Cardiac septum (tissue), 1 donor: ENCODE measurements around the gene TMEM98. TPM values are rescaled to one million over a fixed set of nuclear protein-coding genes. Genes with fewer than 3 reads are reported as not detected.
"Not testable (repeated sequence)": the region's sequence is repeated elsewhere in the genome, so short reads cannot be mapped to it uniquely, and the experiment has no call there.

Source experiments
- DNase-seq: peaks from one replicate; pipeline ENCODE4 v3.0.0-alpha.2; 2020; ENCODE audit warnings: low spot score
- intact Hi-C: fragments of 100-400 bp; cut with DNase I; formaldehyde crosslinking; loops from one replicate; pipeline ENCODE4 v1.14.0; 2022
- total RNA-seq: library from RNA; stranded (reverse); fragmentation: NEBNext Ultra II Directional; extraction: Animal tissue kit (Norgen Biotek cat#: 25700); gene quantifications from one replicate; pipeline ENCODE4 v1.2.1, GENCODE V29; 2021
- donor health status: DM: no; HTN: no; CAD: no.

The TMEM98 gene
- total RNA-seq, 1 donor from 2014 or later, result 12.9 TPM

DNA sequence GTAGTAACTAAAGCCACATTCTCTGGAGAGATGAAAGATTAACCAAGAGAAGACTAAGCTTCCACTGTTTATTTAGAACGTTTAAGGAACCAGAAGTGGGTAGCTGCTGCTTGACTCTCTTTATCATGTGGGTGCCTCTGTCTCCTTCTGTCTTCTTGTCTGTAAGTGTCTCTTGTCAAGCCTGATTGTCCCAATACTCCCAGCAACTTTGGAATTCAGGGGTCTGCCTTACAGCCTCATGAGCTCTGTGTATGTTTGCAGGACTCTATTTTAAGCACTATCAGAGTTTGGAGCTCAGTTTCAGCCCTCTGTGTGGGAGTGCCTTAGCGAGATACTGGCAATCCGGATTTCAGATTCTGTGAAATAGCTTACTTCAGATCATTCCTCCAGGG is 34.4 kb downstream of the TMEM98 start:
- intact Hi-C loops, result no loop called here

DNA sequence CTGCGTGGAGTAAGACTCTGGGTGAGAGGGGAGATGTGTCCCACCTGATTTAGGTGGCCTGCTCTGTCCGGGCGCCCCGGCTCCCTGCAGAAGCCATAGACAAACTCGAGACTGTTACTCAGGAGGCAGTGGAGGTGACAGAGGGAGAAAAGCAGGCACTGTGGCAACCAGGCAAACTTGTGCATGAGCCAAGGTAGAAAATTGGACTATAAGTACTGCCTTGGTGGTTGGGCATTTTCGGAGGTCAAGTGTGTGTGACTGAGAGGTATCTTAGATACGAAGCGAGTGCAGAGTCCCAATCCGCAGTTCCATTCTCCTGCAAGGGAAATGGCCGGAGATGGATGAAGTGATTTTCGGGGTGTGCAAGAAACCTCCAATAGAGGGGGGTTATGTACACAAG is 36.6 kb downstream of the TMEM98 start:
- DNase-seq, result no peak
- intact Hi-C loops, result no loop called here

More for the DNA sequence above, 34.4 kb downstream of the TMEM98 start:
- DNase-seq, result no peak

DNA sequence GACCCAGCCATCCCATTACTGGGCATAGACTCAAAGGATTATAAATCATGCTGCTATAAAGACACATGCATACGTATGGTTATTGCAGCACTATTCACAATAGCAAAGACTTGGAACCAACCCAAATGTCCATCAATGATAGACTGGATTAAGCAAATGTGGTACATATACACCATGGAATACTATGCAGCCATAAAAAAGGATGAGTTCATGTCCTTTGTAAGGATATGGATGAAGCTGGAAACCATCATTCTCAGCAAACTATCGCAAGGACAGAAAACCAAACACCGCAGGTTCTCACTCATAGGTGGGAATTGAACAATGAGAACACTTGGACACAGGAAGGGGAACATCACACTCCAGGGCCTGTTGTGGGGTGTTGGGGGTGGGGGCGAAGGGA is 41.3 kb downstream of the TMEM98 start:
- DNase-seq, intact Hi-C loops: not testable (repeated sequence)

DNA sequence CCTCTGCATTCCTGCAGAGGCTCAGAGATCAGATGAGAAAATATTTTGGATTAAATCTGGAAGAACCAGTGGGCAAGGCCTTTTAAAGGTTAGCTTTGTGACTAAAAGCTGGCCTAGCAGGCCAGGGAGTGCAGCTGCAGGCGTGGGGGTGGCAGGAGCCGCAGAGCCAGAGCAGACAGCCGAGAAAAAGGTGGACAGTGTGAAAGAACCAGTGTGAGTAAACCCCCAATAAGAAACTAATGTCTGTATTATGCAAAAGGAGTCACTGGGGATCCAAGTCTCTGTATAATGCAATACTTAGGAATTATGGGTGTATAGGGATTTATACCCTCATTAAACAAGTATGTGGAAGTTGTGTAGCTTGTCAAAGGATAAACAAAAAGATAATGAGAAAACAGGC is 42.3 kb downstream of the TMEM98 start:
- intact Hi-C loops, result no loop called here
- no peak for DNase-seq

DNA sequence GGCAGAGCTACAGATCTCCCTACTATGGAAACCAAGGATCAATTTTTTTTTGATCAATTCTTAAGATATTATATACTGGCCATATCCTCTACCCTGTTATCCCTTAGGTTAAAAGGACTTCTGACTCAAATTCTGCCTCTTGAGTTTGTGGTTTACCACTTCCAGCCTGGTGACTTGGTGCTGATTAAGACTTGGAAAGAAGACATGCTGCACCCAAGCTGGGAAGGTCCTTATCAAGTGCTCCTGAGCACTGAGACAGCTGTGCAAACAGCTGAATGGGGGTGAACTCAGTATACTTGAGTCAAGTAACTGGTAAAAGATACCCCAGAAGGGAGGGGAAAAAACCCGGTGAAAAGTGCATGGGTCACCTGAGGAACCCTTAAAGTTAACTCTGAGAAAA is 43.2 kb downstream of the TMEM98 start:
- DNase-seq, result no peak
- intact Hi-C loops, result no loop called here

DNA sequence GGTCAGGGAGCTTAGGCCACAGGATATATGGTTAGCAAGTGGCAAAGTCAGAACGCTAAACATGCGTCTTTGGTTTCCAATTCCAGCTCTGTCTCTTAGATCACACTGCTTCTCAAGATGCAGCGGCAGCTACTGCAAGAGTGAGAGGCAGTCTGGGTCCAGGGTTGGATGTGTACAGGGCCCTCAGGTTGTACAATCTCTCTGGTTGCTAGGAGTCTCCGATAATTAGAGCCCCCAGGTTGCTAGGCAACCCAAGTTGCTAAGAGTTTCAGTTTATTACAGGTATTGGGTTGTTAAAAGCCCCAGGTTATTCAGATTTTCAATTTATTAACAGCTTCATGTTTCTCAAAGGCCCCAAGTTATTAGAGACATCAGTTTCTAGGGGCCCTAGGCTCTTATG is 48.2 kb downstream of the TMEM98 start:
- intact Hi-C loops, result no loop called here
- no peak for DNase-seq

DNA sequence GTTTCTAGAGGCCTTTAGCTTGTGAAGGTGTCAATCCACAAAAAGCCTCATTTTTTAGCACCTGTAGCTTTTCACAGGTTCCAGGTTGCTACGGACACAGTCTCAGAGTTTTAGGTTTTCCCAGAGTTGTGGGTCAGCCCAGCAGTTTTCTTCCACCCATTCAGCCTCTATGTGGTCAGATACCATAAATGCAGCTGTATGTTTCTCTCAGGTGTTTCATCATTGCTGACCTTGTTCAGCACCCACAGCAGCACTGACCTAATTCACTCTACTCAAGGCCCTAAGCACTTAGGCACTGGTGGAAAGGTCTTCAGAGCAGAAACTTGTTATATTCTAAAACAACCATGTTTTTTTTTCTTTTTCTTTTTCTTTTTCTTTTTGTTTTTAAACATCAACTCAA is 48.7 kb downstream of the TMEM98 start:
- intact Hi-C loops, result no loop called here

DNA sequence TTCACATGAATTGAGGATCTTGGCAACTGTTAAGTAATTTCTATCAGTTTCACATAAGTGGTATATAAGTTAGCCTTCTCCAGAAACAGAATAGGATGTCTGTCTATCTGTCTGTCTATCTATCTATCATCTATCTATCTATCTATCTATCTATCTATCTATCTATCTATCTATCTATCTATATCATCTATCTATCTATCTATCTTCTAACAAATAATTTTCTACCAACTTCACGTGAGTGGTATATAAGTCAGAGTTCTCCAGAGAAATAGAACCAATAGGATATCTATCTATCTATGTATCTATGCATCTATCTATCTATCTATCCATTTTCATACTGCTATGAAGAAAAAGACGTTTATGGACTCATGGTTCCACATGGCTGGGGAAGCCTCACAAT is 52.3 kb downstream of the TMEM98 start:
- DNase-seq, result no peak
- intact Hi-C loops, result no loop called here

More for the DNA sequence above, 48.7 kb downstream of the TMEM98 start:
- DNase-seq, result no peak

DNA sequence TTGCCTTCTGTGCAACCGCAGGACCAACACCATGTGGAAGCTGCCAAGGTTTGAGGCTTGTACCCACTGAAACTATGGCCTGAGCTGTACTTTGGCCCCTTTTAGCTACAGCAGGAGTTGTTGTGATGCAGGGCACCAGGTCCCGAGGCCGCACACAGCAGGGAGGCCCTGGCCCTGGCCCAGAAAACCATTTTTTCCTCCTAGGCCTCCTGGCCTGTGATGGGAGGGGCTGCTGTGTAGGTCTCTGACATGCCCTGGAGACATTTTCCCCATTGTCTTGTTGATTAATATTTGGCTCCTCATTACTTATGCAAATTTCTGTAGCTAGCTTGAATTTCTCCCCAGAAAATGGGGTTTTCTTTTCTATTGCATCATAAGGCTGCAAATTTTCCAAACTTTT is 53.7 kb downstream of the TMEM98 start:
- DNase-seq, intact Hi-C loops: not testable (repeated sequence)

DNA sequence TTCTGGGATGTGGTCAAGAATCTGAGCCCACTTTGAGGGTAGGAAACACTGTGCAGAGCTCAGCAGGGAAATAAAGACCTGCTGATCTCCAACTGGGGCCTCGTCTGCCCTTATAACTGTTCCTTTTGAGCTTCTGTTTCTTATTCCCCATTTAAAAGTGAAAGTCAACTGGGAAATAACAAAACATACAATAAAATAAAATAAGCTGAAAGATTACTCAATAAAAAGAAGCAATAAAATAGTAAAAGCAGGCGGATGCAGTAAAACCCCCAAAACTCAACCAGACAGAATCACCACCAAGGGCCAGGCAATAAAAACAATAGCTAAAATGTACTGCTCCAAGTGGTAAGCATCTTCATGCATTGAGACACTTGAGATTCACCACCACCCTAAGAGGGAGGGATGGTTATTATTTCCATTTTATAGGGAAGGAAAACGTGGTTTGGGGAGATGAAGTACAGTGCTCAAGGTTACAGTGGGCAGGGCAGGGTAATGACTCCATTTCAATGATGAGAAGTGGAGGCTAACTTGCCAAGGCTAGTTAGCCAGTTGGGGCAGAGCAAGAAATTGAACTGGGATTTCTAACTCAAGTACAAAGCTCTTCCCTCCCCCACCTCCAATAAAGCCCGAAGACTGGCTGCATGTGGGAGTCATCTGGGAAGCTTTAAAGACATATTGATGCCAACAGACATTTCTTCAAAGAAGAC is 57.2 kb downstream of the TMEM98 start:
- intact Hi-C loops, result no loop called here
- no peak for DNase-seq

DNA sequence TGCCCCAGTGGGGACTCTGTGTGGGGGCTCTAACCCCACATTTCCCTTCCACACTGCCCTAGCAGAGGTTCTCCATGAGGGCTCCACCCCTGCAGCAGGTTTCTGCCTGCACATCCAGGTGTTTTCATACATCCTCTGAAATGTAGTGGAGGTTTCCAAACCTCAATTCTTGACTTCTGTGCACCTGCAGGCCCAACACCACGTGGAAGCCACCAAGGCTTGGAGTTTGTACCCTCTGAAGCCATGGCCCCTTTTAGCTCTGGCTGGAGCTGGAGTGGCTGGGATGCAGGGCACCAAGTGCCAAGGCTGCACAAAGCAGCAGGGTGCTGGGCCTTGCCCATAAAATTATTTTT is 59.5 kb downstream of the TMEM98 start:
- intact Hi-C loops, DNase-seq: not testable (repeated sequence)

DNA sequence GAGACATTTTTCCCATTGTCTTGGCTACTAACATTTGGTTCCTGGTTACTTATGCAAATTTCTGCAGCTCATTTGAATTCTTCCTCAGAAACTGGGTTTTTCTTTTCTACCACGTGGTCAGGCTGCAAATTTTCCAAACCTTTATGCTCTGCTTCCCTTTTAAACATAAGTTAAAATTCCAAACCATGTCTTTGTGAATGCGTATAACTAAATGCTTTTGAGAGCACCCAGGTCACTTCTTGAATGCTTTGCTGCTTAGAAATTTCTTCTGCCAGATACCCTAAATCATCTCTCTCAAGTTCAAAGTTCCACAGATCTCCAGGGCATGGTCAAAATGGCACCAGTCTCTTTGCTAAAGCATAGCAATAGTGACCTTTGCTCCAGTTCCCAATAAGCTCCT is 59.9 kb downstream of the TMEM98 start:
- DNase-seq, intact Hi-C loops: not testable (repeated sequence)

DNA sequence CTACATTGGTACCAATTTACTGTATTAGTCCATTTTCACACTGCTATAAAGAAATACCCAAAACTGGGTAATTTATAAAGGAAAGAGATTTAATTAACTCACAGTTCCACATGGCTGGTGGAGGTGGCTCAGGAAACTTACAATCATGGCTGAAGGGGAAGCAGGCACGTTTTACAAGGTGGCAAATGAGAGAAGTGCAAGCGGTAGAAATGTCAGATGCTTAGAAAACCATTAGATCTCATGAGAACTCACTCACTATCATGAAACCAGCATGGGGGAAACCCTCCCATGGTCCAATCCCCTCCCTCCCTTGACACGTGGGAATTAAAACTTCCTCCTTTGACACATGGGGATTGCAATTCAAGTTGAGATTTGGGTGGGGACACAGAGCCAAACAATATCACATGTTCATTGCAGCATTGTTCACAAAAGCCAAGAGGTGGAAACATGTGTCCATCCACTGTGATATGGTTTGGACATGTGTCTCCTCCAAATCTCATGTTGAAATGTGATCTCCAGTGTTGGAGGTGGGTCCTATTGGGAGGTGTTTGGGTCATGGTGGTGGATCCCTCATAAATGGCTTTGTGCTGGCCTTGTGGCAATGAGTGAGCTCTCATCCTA is 60.6 kb downstream of the TMEM98 start:
- intact Hi-C loops, result no loop called here
- no peak for DNase-seq

DNA sequence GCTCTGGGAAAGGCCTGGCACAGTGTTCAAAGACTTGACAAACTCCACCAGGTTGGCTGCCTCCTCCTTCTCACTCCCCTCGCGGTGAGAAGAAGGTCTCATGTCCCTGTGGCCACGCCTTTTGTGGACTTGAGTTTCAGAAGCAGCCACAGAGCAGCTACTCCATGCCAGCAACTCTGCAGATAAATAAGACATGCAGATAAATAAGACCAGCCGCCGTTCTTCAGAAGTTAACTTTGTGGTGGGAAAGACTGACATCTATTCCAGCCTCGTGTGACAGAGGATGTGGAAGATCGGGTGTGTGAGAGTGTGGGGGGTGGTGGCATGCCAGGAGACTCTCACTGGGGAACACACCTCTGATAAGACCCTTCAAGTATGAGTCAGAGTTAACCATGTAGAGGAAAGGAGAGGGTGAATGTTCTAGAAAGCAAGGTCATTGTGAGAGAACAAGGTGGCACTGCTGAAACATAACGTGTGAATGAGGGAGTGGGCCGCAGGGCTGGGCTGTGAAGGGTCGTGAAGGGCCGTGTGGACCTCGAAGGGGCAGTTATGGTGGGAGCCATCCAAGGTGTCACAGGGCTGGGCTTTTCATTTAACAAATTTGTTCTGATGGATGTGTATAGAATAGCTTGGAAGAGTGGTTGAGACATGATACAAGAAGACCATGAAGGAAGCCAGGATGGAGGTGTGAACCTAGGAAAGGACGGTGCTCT is 64.5 kb downstream of the TMEM98 start:
- DNase-seq, result no peak
- intact Hi-C loops, result no loop called here

DNA sequence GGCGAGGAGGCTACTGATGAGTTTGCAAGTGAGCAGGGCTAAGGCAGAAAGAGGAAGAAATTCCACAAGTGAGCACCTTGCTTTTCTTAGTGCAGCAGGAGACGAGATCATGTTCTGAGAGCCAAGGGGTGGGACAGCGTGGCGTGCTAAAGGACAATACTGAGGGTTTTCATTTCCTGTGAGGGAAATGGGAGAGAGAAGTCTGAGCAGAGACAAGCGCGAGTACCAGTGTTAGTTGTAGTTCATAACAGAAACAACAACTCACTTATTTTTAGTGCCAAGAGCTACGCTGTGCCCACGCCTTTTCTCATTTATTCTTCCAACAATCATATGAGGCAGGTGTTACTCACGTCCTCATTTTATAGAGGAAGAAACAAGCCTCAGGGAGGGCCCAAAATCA is 66.0 kb downstream of the TMEM98 start:
- intact Hi-C loops, result no loop called here

More for the DNA sequence above, 66.0 kb downstream of the TMEM98 start:
- DNase-seq, result peak; percentile 55

Other genes starting within 250 kb of the TMEM98 start
- gene MYO1D, start 51.0 kb upstream of the TMEM98 start, total RNA-seq, result 18.9 TPM
- not detected for gene SPACA3, start 63.7 kb downstream of the TMEM98 start, total RNA-seq